Caco-2 (cell line): ENCODE measurements around the gene KMT2C. TPM values are rescaled to one million over a fixed set of nuclear protein-coding genes. Genes with fewer than 3 reads are reported as not detected.

Experiments
- BruUV-seq: library from RNA; stranded (reverse); fragments of 400-500 nt; replicated peaks from 2 replicates; lab custom pipeline; 2021; lab: Mats Ljungman, UMichigan
- CTCF ChIA-PET: fragments of 300-600 bp; sonication (Branson Sonifier 250); formaldehyde crosslinking; loops from one replicate; lab custom pipeline; 2022; ENCODE audit warnings: antibody characterized with exemption; lab: Charles Lee
- POLR2A ChIA-PET: fragments of 300-600 bp; sonication (Branson Sonifier 250); formaldehyde crosslinking; loops from one replicate; lab custom pipeline; 2022; ENCODE audit warnings: antibody characterized with exemption; lab: Charles Lee
- DNase-seq, 2 experiments: peaks; one replicate each; pipeline versions ENCODE4 v3.0.0 to v3.0.0-alpha.2; 2020 to 2022
- H3K27me3 ChIP-seq: replicated peaks from 2 replicates; pipeline ENCODE4 v1.6.0; 2011; ENCODE audit warnings: low read length; ENCODE audit not compliant: control insufficient read depth, insufficient read depth
- H3K36me3 ChIP-seq: 2 replicates; pipeline ENCODE4 v1.5.1; 2011; ENCODE audit warnings: low read length; ENCODE audit not compliant: control insufficient read depth, insufficient read depth
- H3K4me1 ChIP-seq: fragments of 250-450 bp; sonication (Bioruptor Pico); 2 replicates; pipeline ENCODE4 v1.5.1; 2020; ENCODE audit warnings: mild to moderate bottlenecking
- H3K4me3 ChIP-seq: 2 replicates; pipeline ENCODE4 v1.5.1; 2011; ENCODE audit warnings: low read depth, mild to moderate bottlenecking, control low read depth, low read length
- H3K9me3 ChIP-seq: fragments of 250-450 bp; sonication (Bioruptor Pico); 2 replicates; pipeline ENCODE4 v1.5.1; 2020; ENCODE audit warnings: mild to moderate bottlenecking, moderate library complexity
- H3K27ac Mint-ChIP-seq: one replicate; pipeline ENCODE4 v1.8.0; 2022; ENCODE audit warnings: mixed read lengths; ENCODE audit not compliant: unreplicated experiment
- H3K27me3 Mint-ChIP-seq: one replicate; pipeline ENCODE4 v1.8.0; 2022; ENCODE audit warnings: mixed read lengths; ENCODE audit not compliant: insufficient read depth, unreplicated experiment
- H3K36me3 Mint-ChIP-seq: one replicate; pipeline ENCODE4 v1.8.0; 2022; ENCODE audit warnings: mild to moderate bottlenecking, mixed read lengths; ENCODE audit not compliant: insufficient read depth, unreplicated experiment
- H3K4me1 Mint-ChIP-seq: one replicate; pipeline ENCODE4 v1.8.0; 2022; ENCODE audit warnings: low read depth, mixed read lengths; ENCODE audit not compliant: unreplicated experiment
- H3K4me3 Mint-ChIP-seq: one replicate; pipeline ENCODE4 v1.8.0; 2022; ENCODE audit warnings: mild to moderate bottlenecking, moderate library complexity, mixed read lengths; ENCODE audit not compliant: unreplicated experiment
- H3K9me3 Mint-ChIP-seq: one replicate; pipeline ENCODE4 v1.8.0; 2022; ENCODE audit warnings: mixed read lengths; ENCODE audit not compliant: unreplicated experiment
- CTCF ChIP-seq, 2 experiments: fragments of 200-600 bp in 1 of 2; IDR thresholded peaks; 1 replicate in 1 of 2; 2 replicates in 1 of 2; pipeline versions ENCODE4 v1.5.1 to v1.8.0; 2011 to 2022; ENCODE audit warnings: antibody characterized with exemption in 1 of 2, control low read depth in 1 of 2, inconsistent platforms in 1 of 2, low read depth in 1 of 2, low read length in 1 of 2, mild to moderate bottlenecking in 1 of 2, moderate library complexity in 1 of 2; ENCODE audit not compliant: insufficient read depth in 1 of 2, severe bottlenecking in 1 of 2, unreplicated experiment in 1 of 2
- intact Hi-C: fragments of 100-400 bp; cut with micrococcal nuclease; formaldehyde crosslinking; loops from one replicate; pipeline ENCODE4 v1.10.0; 2022; ENCODE audit not compliant: unreplicated experiment
- total RNA-seq: library from RNA; stranded (reverse); gene quantifications from 2 replicates; pipeline ENCODE4 v1.2.3, GENCODE V29; 2022

Gene KMT2C
- total RNA-seq, 1 experiment from 2014 or later: 59.5 TPM

GRCh38 chr7:152090747-152091146, 345.1 kb downstream of the KMT2C start:
- Histone ChIP-seq H3K36me3 (no peaks in the 10 kb centered on the region; the same call in 1 of the 2 replicates), H3K4me3 (no peak overlapping the region), H3K27me3 (no peaks in the 10 kb centered on the region), H3K9me3 (peaks cover 7% of the 10 kb centered on the region), H3K4me1 (peaks cover 16% of the 10 kb centered on the region; the same call in 1 of the 2 replicates)
- H3K9me3 Mint-ChIP-seq: no peaks in the 10 kb centered on the region
- intact Hi-C loops: no loop called here
- ChIA-PET CTCF (interaction anchor here (0.8 kb wide), 1 partner anchor 14 kb away, joined by 3 read pairs; no protein-coding TSS in a partner anchor), POLR2A (no interaction called here)
- H3K36me3 Mint-ChIP-seq: peaks cover 11% of the 10 kb centered on the region
- no peak for TF ChIP-seq CTCF (IDR thresholded peaks at IDR 0.05; ENCODE audit: insufficient read depth in 1 of 2, low read depth in 1 of 2, low read length in 1 of 2, severe bottlenecking in 1 of 2, unreplicated experiment in 1 of 2)
- no peak overlapping the region for H3K4me3 Mint-ChIP-seq
- H3K4me1 Mint-ChIP-seq: peaks cover 7% of the 10 kb centered on the region
- DNase-seq: no peak
- H3K27ac Mint-ChIP-seq: peak overlapping the region; percentile 22
- no TSS peak for BruUV-seq
- H3K27me3 Mint-ChIP-seq: no peaks in the 10 kb centered on the region

GRCh38 chr7:152089183-152089582, 346.6 kb downstream of the KMT2C start:
- H3K4me3 ChIP-seq: no peak overlapping the region
- H3K27me3 ChIP-seq: no peaks in the 10 kb centered on the region
- POLR2A ChIA-PET: no interaction called here
- H3K9me3 Mint-ChIP-seq: no peaks in the 10 kb centered on the region
- H3K4me1 Mint-ChIP-seq: peaks cover 6% of the 10 kb centered on the region
- no peaks in the 10 kb centered on the region; the same call in 1 of the 2 replicates for H3K36me3 ChIP-seq
- H3K4me3 Mint-ChIP-seq: no peak overlapping the region
- peaks cover 7% of the 10 kb centered on the region for H3K9me3 ChIP-seq
- no peak for DNase-seq
- no peaks in the 10 kb centered on the region for H3K27me3 Mint-ChIP-seq
- intact Hi-C loops: no loop called here
- peaks cover 15% of the 10 kb centered on the region; the same call in 1 of the 2 replicates for H3K4me1 ChIP-seq
- TF ChIP-seq CTCF (IDR thresholded peaks at IDR 0.05; ENCODE audit: insufficient read depth in 1 of 2, low read depth in 1 of 2, low read length in 1 of 2, severe bottlenecking in 1 of 2, unreplicated experiment in 1 of 2): no peak
- BruUV-seq: no TSS peak
- peaks cover 12% of the 10 kb centered on the region for H3K36me3 Mint-ChIP-seq
- CTCF ChIA-PET: no interaction called here
- no peak overlapping the region for H3K27ac Mint-ChIP-seq

GRCh38 chr7:152086513-152086912, 349.3 kb downstream of the KMT2C start:
- Histone ChIP-seq H3K9me3 (peaks cover 7% of the 10 kb centered on the region), H3K27me3 (no peaks in the 10 kb centered on the region), H3K36me3 (no peaks in the 10 kb centered on the region; the same call in 1 of the 2 replicates), H3K4me1 (peaks cover 20% of the 10 kb centered on the region), H3K4me3 (no peak overlapping the region)
- DNase-seq: no peak
- H3K9me3 Mint-ChIP-seq: peaks cover 21% of the 10 kb centered on the region
- no peaks in the 10 kb centered on the region for H3K27me3 Mint-ChIP-seq
- peaks cover 12% of the 10 kb centered on the region for H3K36me3 Mint-ChIP-seq
- intact Hi-C loops: no loop called here
- no TSS peak for BruUV-seq
- CTCF ChIA-PET: interaction anchor here (0.5 to 0.6 kb wide), 2 partner anchors 13 to 42 kb away, joined by 3 to 7 read pairs; no protein-coding TSS in a partner anchor
- POLR2A ChIA-PET: no interaction called here
- no peak overlapping the region for H3K27ac Mint-ChIP-seq
- no peak overlapping the region for H3K4me3 Mint-ChIP-seq
- no peak for TF ChIP-seq CTCF (IDR thresholded peaks at IDR 0.05; ENCODE audit: insufficient read depth in 1 of 2, low read depth in 1 of 2, low read length in 1 of 2, severe bottlenecking in 1 of 2, unreplicated experiment in 1 of 2)
- peaks cover 28% of the 10 kb centered on the region for H3K4me1 Mint-ChIP-seq
